OCI-LY1 (cell line): ENCODE data around the gene ZNF473.

Experiments used
- H2AFZ ChIP-seq: fragments of 200-600 bp; sonication (generic), shearing (Covaris generic); 2 replicates; pipeline ENCODE4 v1.6.0; 2014; ENCODE audit warnings: antibody characterized with exemption, mild to moderate bottlenecking, low read length
- H3F3A ChIP-seq: fragments of 200-600 bp; sonication (generic), shearing (Covaris generic); 2 replicates; pipeline ENCODE4 v1.6.0; 2014; ENCODE audit warnings: mild to moderate bottlenecking, antibody characterized with exemption, low read length, moderate library complexity; ENCODE audit not compliant: insufficient read depth
- H3K27ac ChIP-seq: fragments of 200-600 bp; sonication (generic); 2 replicates; pipeline ENCODE4 v1.5.1; 2014; ENCODE audit warnings: low read length, mixed run types, mild to moderate bottlenecking, low read depth; ENCODE audit not compliant: poor library complexity, severe bottlenecking
- H3K27me3 ChIP-seq: fragments of 200-600 bp; sonication (generic); 2 replicates; pipeline ENCODE4 v1.6.0; 2014; ENCODE audit warnings: antibody characterized with exemption, mild to moderate bottlenecking, low read length, moderate library complexity; ENCODE audit not compliant: insufficient read depth
- H3K36me3 ChIP-seq: fragments of 200-600 bp; sonication (generic); 2 replicates; pipeline ENCODE4 v1.6.1; 2014; ENCODE audit warnings: mild to moderate bottlenecking, antibody characterized with exemption, low read length, moderate library complexity, mixed read lengths; ENCODE audit not compliant: insufficient read depth
- H3K4me1 ChIP-seq: fragments of 200-600 bp; sonication (generic); 2 replicates; pipeline ENCODE4 v1.5.1; 2014; ENCODE audit warnings: mild to moderate bottlenecking, low read length, moderate library complexity; ENCODE audit not compliant: insufficient read depth, severe bottlenecking
- H3K4me2 ChIP-seq: fragments of 200-600 bp; sonication (generic), shearing (Covaris generic); 2 replicates; pipeline ENCODE4 v1.6.1; 2014; ENCODE audit warnings: low read length
- H3K4me3 ChIP-seq: fragments of 200-600 bp; sonication (generic); 2 replicates; pipeline ENCODE4 v1.5.1; 2014; ENCODE audit warnings: low read length, low read depth, mild to moderate bottlenecking, mixed read lengths; ENCODE audit not compliant: poor library complexity, severe bottlenecking
- H3K79me2 ChIP-seq: fragments of 200-600 bp; shearing (Covaris generic); 2 replicates; pipeline ENCODE4 v1.6.1; 2016; ENCODE audit warnings: mixed run types, low read length, mixed read lengths; ENCODE audit not compliant: insufficient read depth
- H3K9ac ChIP-seq: fragments of 200-600 bp; sonication (generic), shearing (Covaris generic); 2 replicates; pipeline ENCODE4 v1.6.1; 2014; ENCODE audit warnings: mild to moderate bottlenecking, low read length, mixed read lengths
- H3K9me2 ChIP-seq: fragments of 200-600 bp; sonication (generic), shearing (Covaris generic); 2 replicates; pipeline ENCODE4 v1.6.1; 2014; ENCODE audit warnings: low read depth, mild to moderate bottlenecking, low read length, mixed read lengths
- H3K9me3 ChIP-seq: fragments of 200-600 bp; shearing (Covaris generic); 2 replicates; pipeline ENCODE4 v1.6.1; 2014; ENCODE audit warnings: low read length, mixed read lengths
- H4K20me1 ChIP-seq: fragments of 200-600 bp; sonication (generic), shearing (Covaris generic); 2 replicates; pipeline ENCODE4 v1.6.0; 2016; ENCODE audit warnings: mild to moderate bottlenecking, low read length; ENCODE audit not compliant: insufficient read depth
- CTCF ChIP-seq: fragments of 200-600 bp; sonication (generic), shearing (Covaris generic); IDR thresholded peaks from 2 replicates; pipeline ENCODE4 v1.5.1; 2017; ENCODE audit warnings: mild to moderate bottlenecking, antibody characterized with exemption, low read length, moderate library complexity, mixed read lengths
- EZH2 ChIP-seq: fragments of 200-600 bp; sonication (generic), shearing (Covaris generic); IDR thresholded peaks from 2 replicates; pipeline ENCODE4 v1.8.0; 2017; ENCODE audit warnings: borderline replicate concordance, mixed run types, mild to moderate bottlenecking, antibody characterized with exemption, low read length, moderate library complexity, mixed read lengths

ZNF473 gene

DNA sequence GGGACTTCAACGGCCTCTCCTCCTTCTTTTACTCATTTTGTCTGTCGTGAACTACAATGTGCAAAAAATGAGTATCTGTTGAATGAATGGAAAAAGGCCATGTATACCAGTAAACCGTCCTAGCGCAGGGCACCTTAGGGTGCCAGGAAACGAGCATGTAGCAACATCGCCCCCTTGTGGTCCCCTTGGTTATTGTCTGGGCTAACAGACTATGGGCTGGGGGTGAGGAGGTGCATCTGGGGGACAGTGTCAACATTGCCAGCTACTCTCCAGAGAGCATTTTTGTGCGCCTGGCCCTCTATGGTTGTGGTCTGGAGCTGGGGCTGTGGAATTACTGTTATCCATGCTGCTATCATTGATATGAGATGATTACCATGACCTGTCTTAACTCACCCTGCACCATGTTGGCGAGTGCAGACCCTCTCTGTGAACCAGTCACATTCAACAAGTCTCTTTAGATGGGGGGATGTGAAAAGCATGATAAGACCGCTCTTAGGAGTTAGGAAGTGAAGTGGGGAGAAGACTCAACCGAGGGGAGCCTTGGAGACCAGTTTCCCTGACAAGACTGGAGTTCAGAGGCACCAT lies 42.1 kb upstream of the ZNF473 start:
- Histone ChIP-seq H3K79me2 (no peaks in the 10 kb centered on the region), H2AFZ (no peak overlapping the region), H3K9me2 (no peaks in the 10 kb centered on the region), H3K9ac (no peak overlapping the region), H3K4me1 (no peaks in the 10 kb centered on the region), H4K20me1 (no peaks in the 10 kb centered on the region), H3K4me2 (no peak overlapping the region), H3K9me3 (no peaks in the 10 kb centered on the region), H3K27ac (no peak overlapping the region), H3F3A (no peaks in the 10 kb centered on the region), H3K36me3 (peaks cover 5% of the 10 kb centered on the region; the same call in 1 of the 2 replicates), H3K27me3 (no peaks in the 10 kb centered on the region), H3K4me3 (no peak overlapping the region)
- peak; percentile 96 for TF ChIP-seq CTCF
- no peak for TF ChIP-seq EZH2

DNA sequence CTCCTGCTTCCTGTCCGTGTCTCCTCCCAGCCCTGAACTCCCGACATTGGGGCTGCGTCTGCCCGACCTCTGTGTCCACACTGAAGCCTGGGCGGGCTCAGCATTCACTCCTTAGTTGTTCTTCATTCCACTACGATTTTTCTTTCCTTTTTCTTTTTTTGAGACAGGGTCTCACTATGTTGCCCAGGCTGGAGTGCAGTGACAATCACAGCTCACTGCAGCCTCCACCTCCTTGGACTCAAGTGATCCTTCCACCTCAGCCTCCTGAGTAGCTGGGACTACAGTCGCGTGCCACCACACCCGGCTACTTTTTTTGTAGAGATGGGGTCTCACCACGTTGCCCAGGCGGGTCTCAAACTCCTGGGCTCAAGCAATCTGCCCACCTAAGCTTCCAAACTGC lies 41.3 kb upstream of the ZNF473 start:
- Histone ChIP-seq H3K9ac (no peak overlapping the region), H3K27ac (no peak overlapping the region), H3K4me3 (no peak overlapping the region), H3K79me2 (no peaks in the 10 kb centered on the region), H3K9me2 (no peaks in the 10 kb centered on the region), H3K9me3 (no peaks in the 10 kb centered on the region), H3K4me1 (no peaks in the 10 kb centered on the region), H3K27me3 (no peaks in the 10 kb centered on the region), H3K4me2 (no peak overlapping the region), H3F3A (no peaks in the 10 kb centered on the region), H3K36me3 (peaks cover 5% of the 10 kb centered on the region; the same call in 1 of the 2 replicates), H4K20me1 (no peaks in the 10 kb centered on the region), H2AFZ (no peak overlapping the region)
- no peak for TF ChIP-seq CTCF
- no peak for TF ChIP-seq EZH2

- Histone ChIP-seq H3F3A (no peaks in the 10 kb centered on the region), H3K4me2 (no peak overlapping the region), H3K9me3 (no peaks in the 10 kb centered on the region), H3K36me3 (peaks cover 5% of the 10 kb centered on the region; the same call in 1 of the 2 replicates), H3K79me2 (no peaks in the 10 kb centered on the region), H3K9me2 (no peaks in the 10 kb centered on the region), H2AFZ (no peak overlapping the region), H3K4me1 (no peaks in the 10 kb centered on the region), H3K27me3 (no peaks in the 10 kb centered on the region), H3K9ac (no peak overlapping the region), H3K4me3 (no peak overlapping the region), H4K20me1 (no peaks in the 10 kb centered on the region), H3K27ac (no peak overlapping the region)
- no peak for TF ChIP-seq EZH2
- no peak for TF ChIP-seq CTCF
These were observed 39.9 kb upstream of the ZNF473 start for GRCh38 chr19:49985871-49986270.
